Mesenchymal stem cell (in vitro differentiated cells and primary cell): ENCODE results near the gene SLC25A45.

Source experiments
- DNase-seq: peaks from one replicate; pipeline ENCODE4 v3.0.0-alpha.2; 2013
- H2AFZ ChIP-seq: one replicate; pipeline ENCODE4 v1.6.1; 2013; ENCODE audit warnings: low read depth, mild to moderate bottlenecking, control low read depth, inconsistent platforms, low read length, moderate library complexity
- H2AK5ac ChIP-seq: 2 replicates; pipeline ENCODE4 v1.6.1; 2013; ENCODE audit warnings: low read length, moderate library complexity, mild to moderate bottlenecking, inconsistent platforms; ENCODE audit not compliant: severe bottlenecking
- H2BK120ac ChIP-seq: one replicate; pipeline ENCODE4 v1.6.1; 2013; ENCODE audit warnings: low read depth, mild to moderate bottlenecking, inconsistent platforms, low read length, moderate library complexity
- H2BK12ac ChIP-seq, 2 experiments: one replicate each; pipeline ENCODE4 v1.6.1; 2013; ENCODE audit warnings: inconsistent platforms in 2 of 2, low read length in 2 of 2, mild to moderate bottlenecking in 2 of 2, moderate library complexity in 2 of 2, control low read depth in 1 of 2
- H2BK15ac ChIP-seq: one replicate; pipeline ENCODE4 v1.6.1; 2013; ENCODE audit warnings: mild to moderate bottlenecking, low read depth, inconsistent platforms; ENCODE audit not compliant: poor library complexity, severe bottlenecking
- H2BK5ac ChIP-seq: 2 replicates; pipeline ENCODE4 v1.6.1; 2013; ENCODE audit warnings: low read depth, mild to moderate bottlenecking, low read length, control low read depth, inconsistent platforms; ENCODE audit not compliant: poor library complexity, severe bottlenecking
- H3K14ac ChIP-seq, 2 experiments: one replicate each; pipeline ENCODE4 v1.6.1; 2013; ENCODE audit warnings: inconsistent platforms in 2 of 2, low read length in 2 of 2, control low read depth in 1 of 2, mild to moderate bottlenecking in 1 of 2, moderate library complexity in 1 of 2
- H3K18ac ChIP-seq, 2 experiments: one replicate each; pipeline ENCODE4 v1.6.1; 2013; ENCODE audit warnings: inconsistent platforms in 2 of 2, low read length in 2 of 2, control low read depth in 1 of 2, low read depth in 1 of 2, mild to moderate bottlenecking in 1 of 2
- H3K23ac ChIP-seq, 2 experiments: one replicate each; pipeline ENCODE4 v1.6.1; 2013; ENCODE audit warnings: inconsistent platforms in 2 of 2, low read length in 2 of 2, mild to moderate bottlenecking in 2 of 2, moderate library complexity in 2 of 2, control low read depth in 1 of 2
- H3K27ac ChIP-seq: 2 replicates; pipeline ENCODE4 v1.5.1; 2013; ENCODE audit warnings: mild to moderate bottlenecking, moderate library complexity, low read length, control low read depth, inconsistent platforms; ENCODE audit not compliant: poor library complexity, severe bottlenecking
- H3K27me3 ChIP-seq, 2 experiments: 2 replicates each; pipeline versions ENCODE4 v1.6.1 to v1.7.0; 2013; ENCODE audit warnings: low read length in 2 of 2, mild to moderate bottlenecking in 2 of 2, moderate library complexity in 2 of 2, control low read depth in 1 of 2, inconsistent platforms in 1 of 2; ENCODE audit not compliant: control insufficient read depth in 1 of 2, insufficient read depth in 1 of 2
- H3K36me3 ChIP-seq, 2 experiments: 2 replicates each; pipeline versions ENCODE4 v1.6.1 to v1.7.0; 2013; ENCODE audit warnings: low read length in 2 of 2, control low read depth in 1 of 2, inconsistent platforms in 1 of 2, low read depth in 1 of 2, mild to moderate bottlenecking in 1 of 2; ENCODE audit not compliant: insufficient read depth in 2 of 2, control insufficient read depth in 1 of 2
- H3K4ac ChIP-seq, 2 experiments: one replicate each; pipeline ENCODE4 v1.6.1; 2013; ENCODE audit warnings: inconsistent platforms in 2 of 2, low read length in 2 of 2, mild to moderate bottlenecking in 2 of 2, moderate library complexity in 2 of 2, control low read depth in 1 of 2, low read depth in 1 of 2
- H3K4me1 ChIP-seq: 2 replicates; pipeline ENCODE4 v1.6.1; 2013; ENCODE audit warnings: low read depth, low read length, control low read depth; ENCODE audit not compliant: control insufficient read depth, insufficient read depth
- H3K4me2 ChIP-seq: 2 replicates; pipeline ENCODE4 v1.6.1; 2013; ENCODE audit warnings: low read length, mild to moderate bottlenecking, inconsistent platforms; ENCODE audit not compliant: poor library complexity, severe bottlenecking
- H3K4me3 ChIP-seq, 2 experiments: 2 replicates each; pipeline versions ENCODE4 v1.5.1 to v1.7.0; 2013; ENCODE audit warnings: low read length in 2 of 2, mild to moderate bottlenecking in 2 of 2, control low read depth in 1 of 2, low read depth in 1 of 2; ENCODE audit not compliant: insufficient read depth in 1 of 2
- H3K79me1 ChIP-seq: replicated peaks from 2 replicates; pipeline ENCODE4 v1.6.1; 2013; ENCODE audit warnings: mild to moderate bottlenecking, control low read depth, low read length, inconsistent platforms; ENCODE audit not compliant: poor library complexity, severe bottlenecking
- H3K9ac ChIP-seq: 2 replicates; pipeline ENCODE4 v1.7.0; 2013; ENCODE audit warnings: mild to moderate bottlenecking, low read length, moderate library complexity
- H3K9me3 ChIP-seq: 2 replicates; pipeline ENCODE4 v1.7.0; 2013; ENCODE audit warnings: mild to moderate bottlenecking, low read length; ENCODE audit not compliant: control insufficient read depth
- H4K8ac ChIP-seq: one replicate; pipeline ENCODE4 v1.6.1; 2013; ENCODE audit warnings: inconsistent platforms, mild to moderate bottlenecking, low read length, moderate library complexity
- H4K91ac ChIP-seq: one replicate; pipeline ENCODE4 v1.6.1; 2013; ENCODE audit warnings: mild to moderate bottlenecking, low read length, inconsistent platforms
- WGBS: methylation state at CpG from one replicate; pipeline ENCODE4 v1.1.7; 2013; ENCODE audit warnings: mixed read lengths; 5-methylcytosine and 5-hydroxymethylcytosine counted together

SLC25A45 gene

GRCh38 chr11:65351511-65351910 is 30.9 kb downstream of the SLC25A45 start:
- H2BK15ac ChIP-seq = no peak overlapping the region
- no peak overlapping the region for H2BK5ac ChIP-seq
- no peak overlapping the region for H3K9ac ChIP-seq
- H3K4me1 ChIP-seq = peaks cover 16% of the 10 kb centered on the region
- WGBS = 95% methylated on average over 2 of the region's 2 CpGs
- no peak overlapping the region for H4K91ac ChIP-seq
- H3K14ac ChIP-seq = no peak overlapping the region
- no peaks in the 10 kb centered on the region for H3K9me3 ChIP-seq
- H2BK12ac ChIP-seq = no peak overlapping the region
- no peak overlapping the region for H3K4ac ChIP-seq
- H3K18ac ChIP-seq = no peak overlapping the region
- H2AFZ ChIP-seq = no peak overlapping the region
- H2BK120ac ChIP-seq = no peak overlapping the region
- H3K79me1 ChIP-seq = peaks cover 10% of the 10 kb centered on the region
- H3K27ac ChIP-seq = no peak overlapping the region
- H3K4me3 ChIP-seq = no peak overlapping the region
- no peak overlapping the region for H2AK5ac ChIP-seq
- no peak for DNase-seq
- no peak overlapping the region for H4K8ac ChIP-seq
- no peak overlapping the region for H3K23ac ChIP-seq
- H3K36me3 ChIP-seq = peaks cover 55 to 68% of the 10 kb centered on the region in 2 experiments
- peaks cover 6 to 14% of the 10 kb centered on the region in 2 experiments for H3K27me3 ChIP-seq
- no peak overlapping the region for H3K4me2 ChIP-seq

DNA sequence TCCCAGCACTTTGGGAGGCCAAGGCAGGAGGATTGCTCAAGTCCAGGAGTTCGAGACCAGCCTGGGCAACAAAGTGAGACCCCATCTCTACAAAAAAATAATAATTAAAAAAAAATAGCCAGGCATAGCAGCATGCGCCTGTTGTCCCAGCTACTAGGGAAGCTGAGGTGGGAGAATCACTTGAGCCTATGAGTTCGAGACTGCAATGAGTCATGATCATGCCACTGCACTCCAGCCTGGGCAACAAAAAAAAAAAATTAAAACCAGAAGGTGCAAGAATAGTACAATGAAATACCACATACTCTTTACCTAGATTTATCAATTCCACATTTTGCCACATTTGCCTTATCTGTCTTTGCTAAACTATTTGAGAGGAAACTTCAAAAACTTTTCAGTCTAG is 40.6 kb downstream of the SLC25A45 start:
- Histone ChIP-seq H2AK5ac (no peak overlapping the region), H4K8ac (no peak overlapping the region), H3K4me1 (no peaks in the 10 kb centered on the region), H3K27ac (no peak overlapping the region), H3K4ac (no peak overlapping the region), H3K27me3 (no peaks in the 10 kb centered on the region), H3K14ac (no peak overlapping the region), H3K4me3 (no peak overlapping the region), H3K79me1 (peaks cover 28% of the 10 kb centered on the region), H2AFZ (no peak overlapping the region), H2BK12ac (no peak overlapping the region), H3K23ac (no peak overlapping the region), H3K4me2 (no peak overlapping the region), H3K36me3 (peaks cover 67 to 80% of the 10 kb centered on the region in 2 experiments), H2BK5ac (no peak overlapping the region), H4K91ac (no peak overlapping the region), H2BK15ac (no peak overlapping the region), H3K18ac (no peak overlapping the region), H2BK120ac (no peak overlapping the region), H3K9ac (peak overlapping the region; percentile 13), H3K9me3 (no peaks in the 10 kb centered on the region)
- WGBS = 90% methylated on average over 3 of the region's 3 CpGs
- DNase-seq = no peak

DNA sequence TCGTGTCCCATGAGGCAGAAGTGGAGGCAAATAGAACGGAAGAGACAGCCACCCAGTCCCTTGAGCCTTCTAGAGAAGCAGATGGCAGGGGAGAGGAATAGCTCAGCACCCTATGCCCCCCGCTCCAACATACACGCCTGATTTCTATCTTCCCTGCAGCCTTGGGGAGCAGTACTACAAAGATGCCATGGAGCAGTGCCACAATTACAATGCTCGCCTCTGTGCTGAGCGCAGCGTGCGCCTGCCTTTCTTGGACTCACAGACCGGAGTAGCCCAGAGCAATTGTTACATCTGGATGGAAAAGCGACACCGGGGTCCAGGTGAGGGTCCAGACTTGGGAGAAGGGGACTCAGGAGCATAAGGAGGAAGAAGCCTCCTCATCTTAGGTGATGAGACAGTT is 42.2 kb downstream of the SLC25A45 start:
- H3K4ac ChIP-seq = no peak overlapping the region
- no peak for DNase-seq
- no peaks in the 10 kb centered on the region for H3K27me3 ChIP-seq
- no peak overlapping the region for H3K14ac ChIP-seq
- peak overlapping the region; percentile 19 for H3K9ac ChIP-seq
- H4K91ac ChIP-seq = no peak overlapping the region
- H2AFZ ChIP-seq = no peak overlapping the region
- no peak overlapping the region for H3K27ac ChIP-seq
- 97% methylated on average over 11 of the region's 11 CpGs for WGBS
- H3K4me3 ChIP-seq = no peak overlapping the region
- peaks cover 19% of the 10 kb centered on the region for H3K79me1 ChIP-seq
- no peak overlapping the region for H2BK12ac ChIP-seq
- H4K8ac ChIP-seq = no peak overlapping the region
- H3K23ac ChIP-seq = no peak overlapping the region
- no peaks in the 10 kb centered on the region for H3K4me1 ChIP-seq
- H3K36me3 ChIP-seq = peaks cover 52 to 68% of the 10 kb centered on the region in 2 experiments
- H2BK15ac ChIP-seq = no peak overlapping the region
- no peak overlapping the region for H2AK5ac ChIP-seq
- no peaks in the 10 kb centered on the region for H3K9me3 ChIP-seq
- no peak overlapping the region for H2BK5ac ChIP-seq
- no peak overlapping the region for H3K4me2 ChIP-seq
- no peak overlapping the region for H2BK120ac ChIP-seq
- no peak overlapping the region for H3K18ac ChIP-seq

- no peak for DNase-seq
- 98% methylated on average over 7 of the region's 7 CpGs for WGBS
- no peak overlapping the region for H3K4me3 ChIP-seq
- H3K36me3 ChIP-seq = peaks cover 36 to 53% of the 10 kb centered on the region in 2 experiments
- H2AK5ac ChIP-seq = no peak overlapping the region
- peaks cover 10% of the 10 kb centered on the region for H3K79me1 ChIP-seq
- no peak overlapping the region for H2BK12ac ChIP-seq
- no peak overlapping the region for H2AFZ ChIP-seq
- H4K91ac ChIP-seq = no peak overlapping the region
- H3K27me3 ChIP-seq = no peaks in the 10 kb centered on the region
- H3K18ac ChIP-seq = no peak overlapping the region
- H3K23ac ChIP-seq = no peak overlapping the region
- no peak overlapping the region for H3K9ac ChIP-seq
- H3K9me3 ChIP-seq = no peaks in the 10 kb centered on the region
- H4K8ac ChIP-seq = no peak overlapping the region
- no peaks in the 10 kb centered on the region for H3K4me1 ChIP-seq
- H2BK5ac ChIP-seq = no peak overlapping the region
- H3K4me2 ChIP-seq = no peak overlapping the region
- H2BK120ac ChIP-seq = no peak overlapping the region
- H3K27ac ChIP-seq = no peak overlapping the region
- H2BK15ac ChIP-seq = no peak overlapping the region
- no peak overlapping the region for H3K4ac ChIP-seq
- no peak overlapping the region for H3K14ac ChIP-seq
Measured at GRCh38 chr11:65338676-65339075, 43.8 kb downstream of the SLC25A45 start.
